ENCODE results near the gene USP31.

DNA sequence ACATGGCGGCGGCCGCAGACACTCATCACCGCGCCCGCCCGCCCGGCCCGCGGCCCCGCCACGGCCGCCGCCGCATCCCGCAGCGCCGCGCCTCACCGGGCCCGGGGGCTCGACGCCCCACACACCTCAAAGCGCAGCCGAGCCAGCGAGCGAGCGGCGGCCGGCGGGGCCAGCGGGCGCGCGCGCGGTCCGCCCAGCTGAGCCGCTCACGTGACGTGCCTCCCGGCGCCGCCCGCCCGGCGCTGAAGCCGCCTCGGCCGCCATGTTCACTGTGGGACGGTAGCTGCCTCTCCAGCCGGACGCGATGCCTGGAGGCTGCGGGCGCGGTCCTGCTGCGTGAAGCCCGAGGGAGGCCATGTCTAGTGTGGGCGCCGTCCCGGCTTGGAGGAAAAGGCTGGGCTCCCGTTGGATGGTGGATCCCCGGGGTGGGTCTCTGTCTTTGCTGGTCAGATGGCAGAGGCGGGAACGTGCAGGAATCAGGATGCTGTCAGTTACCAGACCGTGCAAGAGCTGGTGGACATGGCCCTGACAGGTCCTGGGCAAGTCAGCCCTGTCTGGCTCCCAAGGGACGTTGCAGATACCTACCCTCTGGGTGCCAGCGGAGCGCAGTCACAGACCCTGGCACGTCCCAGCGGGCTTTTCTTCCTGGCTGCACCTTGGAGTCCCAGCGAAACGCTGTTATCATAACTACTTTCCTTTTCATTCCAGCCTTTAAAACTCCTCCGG, at the start of gene USP31:
- TF ChIP-seq, protein P1, sequence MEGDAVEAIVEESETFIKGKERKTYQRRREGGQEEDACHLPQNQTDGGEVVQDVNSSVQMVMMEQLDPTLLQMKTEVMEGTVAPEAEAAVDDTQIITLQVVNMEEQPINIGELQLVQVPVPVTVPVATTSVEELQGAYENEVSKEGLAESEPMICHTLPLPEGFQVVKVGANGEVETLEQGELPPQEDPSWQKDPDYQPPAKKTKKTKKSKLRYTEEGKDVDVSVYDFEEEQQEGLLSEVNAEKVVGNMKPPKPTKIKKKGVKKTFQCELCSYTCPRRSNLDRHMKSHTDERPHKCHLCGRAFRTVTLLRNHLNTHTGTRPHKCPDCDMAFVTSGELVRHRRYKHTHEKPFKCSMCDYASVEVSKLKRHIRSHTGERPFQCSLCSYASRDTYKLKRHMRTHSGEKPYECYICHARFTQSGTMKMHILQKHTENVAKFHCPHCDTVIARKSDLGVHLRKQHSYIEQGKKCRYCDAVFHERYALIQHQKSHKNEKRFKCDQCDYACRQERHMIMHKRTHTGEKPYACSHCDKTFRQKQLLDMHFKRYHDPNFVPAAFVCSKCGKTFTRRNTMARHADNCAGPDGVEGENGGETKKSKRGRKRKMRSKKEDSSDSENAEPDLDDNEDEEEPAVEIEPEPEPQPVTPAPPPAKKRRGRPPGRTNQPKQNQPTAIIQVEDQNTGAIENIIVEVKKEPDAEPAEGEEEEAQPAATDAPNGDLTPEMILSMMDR (conservative IDR thresholded peaks at IDR 0.05; ENCODE audit: low read depth, low read length), result no peak
- TF ChIP-seq EZH2 (IDR thresholded peaks at IDR 0.05; ENCODE audit: low read length, unreplicated experiment), result no peak
